CD4-positive, alpha-beta T cell treated with Interleukin-15 for 1 hour (primary cell): ENCODE results near the gene MAML3.

Experiments used
- DNase-seq: peaks from one replicate; pipeline ENCODE4 v3.0.0-alpha.2; 2020

Gene MAML3

GRCh38 chr4:139738846-139739613 is 415.0 kb downstream of the MAML3 start:
- DNase-seq = no peak

- no peak for DNase-seq
Observed at GRCh38 chr4:139736661-139737060, 417.3 kb downstream of the MAML3 start.

DNA sequence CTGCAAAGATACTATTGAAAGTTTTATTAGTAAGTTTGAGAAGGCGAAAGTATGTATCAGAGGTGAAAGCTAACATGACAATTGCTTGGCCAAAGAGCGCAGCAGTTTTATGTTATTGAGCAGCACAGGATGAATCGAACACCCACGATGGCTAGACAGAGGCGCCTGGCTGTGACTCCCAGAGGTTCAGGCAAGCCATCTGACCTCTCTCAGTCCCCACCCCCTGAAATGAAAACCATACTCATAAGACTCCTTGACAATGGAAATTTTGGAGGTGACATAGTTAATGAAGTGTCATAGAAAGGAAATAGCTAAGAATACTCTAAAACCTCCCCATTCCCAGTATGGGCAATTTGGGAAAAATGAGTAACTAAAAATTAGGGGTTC is 417.7 kb downstream of the MAML3 start:
- DNase-seq = no peak

- no peak for DNase-seq
Observed at GRCh38 chr4:139735381-139736273, 418.4 kb downstream of the MAML3 start.

GRCh38 chr4:139734875-139735380 is 419.1 kb downstream of the MAML3 start:
- peak; percentile 81 for DNase-seq

DNA sequence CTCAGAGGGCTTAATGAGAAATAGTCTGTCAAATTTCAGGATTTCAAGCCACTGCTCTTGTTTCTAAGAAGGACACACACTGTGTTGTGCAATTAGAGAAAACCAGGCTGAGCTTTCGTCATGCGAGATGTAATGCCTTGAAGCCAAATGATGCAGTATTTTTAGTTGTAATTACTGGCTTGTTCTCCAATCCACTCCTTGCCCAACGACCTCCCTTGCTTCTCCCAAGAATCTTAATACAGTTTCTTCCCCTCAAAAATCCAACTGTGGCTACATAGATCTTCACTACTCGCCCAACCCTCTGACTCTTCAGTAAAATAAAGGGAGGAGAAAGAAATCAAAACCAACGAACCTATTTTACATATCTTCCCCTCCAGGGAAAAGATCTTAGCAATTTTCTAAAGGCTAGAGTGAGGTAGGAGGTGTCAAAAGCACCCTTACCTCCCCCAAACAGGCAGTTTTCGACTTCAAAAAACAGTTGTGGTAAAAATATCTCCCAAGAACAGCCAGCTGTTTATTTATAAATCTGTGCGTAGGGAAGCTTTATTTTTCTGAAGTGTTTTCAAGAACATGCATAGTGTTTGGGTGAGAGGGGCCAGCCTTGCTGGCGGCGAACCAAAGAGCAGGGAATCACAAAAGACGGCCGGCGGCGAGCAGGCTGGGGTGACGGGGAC is 419.6 kb downstream of the MAML3 start:
- DNase-seq = peak; percentile 37

DNA sequence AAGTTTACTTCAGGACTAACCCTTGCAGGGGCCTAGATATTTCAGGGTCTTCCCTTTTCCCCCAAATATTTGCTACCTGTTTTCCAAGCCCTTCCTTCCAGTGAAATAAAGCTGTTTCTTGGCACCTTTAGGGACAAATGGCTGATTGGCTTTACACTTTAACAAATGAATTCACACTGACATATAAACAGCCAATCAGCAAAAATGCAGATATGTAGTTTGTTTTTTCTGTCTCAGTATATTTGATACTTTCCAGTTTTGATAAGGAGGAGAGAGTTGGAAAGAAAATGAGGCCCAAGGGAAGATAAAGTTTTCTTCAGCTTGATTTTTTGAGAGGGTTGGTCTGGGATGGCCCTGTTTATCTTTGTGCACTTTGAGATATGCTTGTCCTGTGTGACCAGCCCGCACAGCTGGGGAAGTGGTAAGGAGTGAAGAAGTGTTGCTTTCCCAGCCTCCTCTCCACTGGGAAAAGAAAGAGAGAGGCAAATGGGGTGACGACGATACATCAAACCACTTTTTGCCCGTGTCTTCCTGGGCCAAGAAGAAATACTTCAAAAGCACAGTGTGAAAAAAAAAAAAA is 420.9 kb downstream of the MAML3 start:
- DNase-seq = no peak

DNA sequence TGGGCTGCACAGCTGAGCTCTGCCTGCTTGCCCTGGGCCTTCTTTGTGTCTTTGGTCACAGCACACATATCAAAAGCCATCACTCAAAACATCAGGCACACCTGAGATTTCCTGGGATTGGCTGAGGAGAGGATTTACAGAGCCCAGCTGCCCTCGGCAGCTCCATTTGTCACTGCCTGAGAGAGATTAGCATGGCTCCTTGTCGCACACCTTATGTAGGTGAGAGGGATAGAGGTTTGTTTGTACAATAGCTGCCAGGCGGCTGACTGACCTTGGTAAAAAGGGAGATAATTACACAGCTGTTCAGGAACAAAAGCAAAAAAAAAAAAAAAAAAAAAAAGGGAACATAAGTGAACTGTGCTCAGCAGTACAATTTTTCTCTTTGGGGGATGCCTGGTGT is 425.1 kb downstream of the MAML3 start:
- no peak for DNase-seq

DNA sequence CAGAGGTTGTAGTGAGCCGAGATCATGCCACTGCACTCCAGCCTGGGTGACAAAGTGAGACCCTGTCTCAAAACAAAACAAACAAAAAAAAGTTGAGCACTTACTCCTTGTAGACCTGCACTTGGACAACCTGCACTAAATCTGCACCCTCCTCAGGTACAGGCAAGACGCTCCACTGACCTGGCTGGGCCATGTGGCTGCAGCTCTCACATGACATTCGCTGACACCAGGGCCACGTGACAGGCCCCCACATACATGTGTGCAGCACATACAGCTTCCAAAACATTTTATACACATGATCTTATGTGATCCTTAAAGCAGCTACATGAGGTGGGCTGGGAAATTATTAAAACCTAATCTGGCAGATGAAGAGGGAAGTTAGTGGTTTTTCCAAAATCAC is 425.8 kb downstream of the MAML3 start:
- DNase-seq = no peak

GRCh38 chr4:139726615-139727014 is 427.4 kb downstream of the MAML3 start:
- DNase-seq = no peak

- no peak for DNase-seq
Observed at GRCh38 chr4:139725236-139725635, 428.7 kb downstream of the MAML3 start.

GRCh38 chr4:139721789-139722188 is 432.2 kb downstream of the MAML3 start:
- no peak for DNase-seq

DNA sequence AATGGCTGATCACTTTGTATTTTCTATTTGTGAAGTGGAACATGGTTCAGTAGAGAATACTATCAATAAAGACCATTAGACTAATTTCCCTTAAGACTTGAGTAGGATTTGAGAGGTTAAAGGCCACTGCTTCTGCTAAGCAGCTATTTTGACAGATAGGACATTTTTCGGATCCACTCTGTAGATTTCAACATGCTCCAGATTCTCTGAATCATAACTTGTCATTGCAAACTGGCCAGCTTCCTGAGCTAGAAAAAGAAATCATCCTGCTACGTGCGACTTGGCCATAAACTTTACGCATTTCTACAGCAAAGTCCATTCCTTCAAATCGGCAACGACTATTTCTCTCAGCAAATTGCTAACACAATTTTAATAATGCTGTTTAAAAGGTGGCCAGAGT is 433.2 kb downstream of the MAML3 start:
- DNase-seq = no peak

DNA sequence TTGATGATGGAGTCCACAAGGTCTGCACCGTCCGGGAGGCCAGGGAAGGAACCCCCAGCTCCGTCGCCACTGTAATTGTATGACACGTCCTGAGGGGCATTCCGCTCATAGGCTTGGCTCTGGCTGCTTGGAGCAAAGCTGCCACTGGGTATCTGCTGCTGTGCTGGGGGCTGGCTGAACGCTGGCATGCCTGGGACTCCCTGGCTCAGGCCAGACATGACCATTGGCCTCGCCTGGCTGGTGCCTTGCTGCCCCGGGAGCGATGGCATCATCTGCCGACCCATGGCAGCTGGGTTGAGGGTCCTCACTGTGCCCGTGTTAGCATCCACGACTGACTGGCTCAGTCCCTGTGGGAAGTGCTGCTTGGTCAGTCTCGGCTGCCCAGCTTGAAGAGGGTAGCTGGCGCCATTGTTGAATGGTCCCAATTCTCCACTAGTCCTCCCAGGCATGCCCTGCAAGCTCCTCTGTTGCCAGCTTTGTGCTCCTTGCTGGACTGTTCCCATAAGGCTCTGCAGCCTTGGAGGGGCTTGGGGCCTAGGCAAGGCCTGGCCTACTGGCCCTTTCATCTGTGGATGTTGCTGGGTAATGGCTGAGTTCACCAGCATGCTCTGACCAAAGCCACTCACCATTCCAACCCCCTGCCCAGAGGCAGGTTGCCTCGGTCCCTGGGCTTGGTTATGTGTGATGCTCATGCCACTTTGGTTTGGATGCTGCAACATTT is 434.4 kb downstream of the MAML3 start:
- no peak for DNase-seq

- DNase-seq = no peak
Observed at GRCh38 chr4:139718833-139719232, 435.2 kb downstream of the MAML3 start.

DNA sequence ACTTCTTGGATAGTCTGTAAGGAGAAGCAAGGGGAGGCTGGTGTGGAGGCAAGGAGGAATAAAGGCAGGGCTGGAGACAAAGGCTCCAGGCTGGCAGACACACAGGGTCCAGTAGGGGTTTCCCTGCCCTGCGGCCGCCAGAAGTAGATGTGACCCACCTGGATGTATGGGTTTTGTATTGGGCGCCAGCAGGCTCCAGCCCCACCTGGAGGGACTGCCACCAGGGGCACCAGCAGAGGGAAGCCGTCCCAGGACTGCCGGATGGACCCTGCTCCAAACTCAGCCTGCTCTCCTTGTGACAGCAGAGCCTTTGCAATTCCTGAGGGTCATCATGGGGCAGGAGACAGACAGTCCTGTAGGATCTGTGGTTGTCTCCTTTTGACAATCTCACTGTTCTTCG is 435.6 kb downstream of the MAML3 start:
- DNase-seq = no peak

GRCh38 chr4:139715746-139716391 is 438.1 kb downstream of the MAML3 start:
- DNase-seq = no peak

- DNase-seq = no peak
Observed at GRCh38 chr4:139712882-139713281, 441.1 kb downstream of the MAML3 start.

GRCh38 chr4:139711461-139711860 is 442.5 kb downstream of the MAML3 start:
- DNase-seq = no peak

DNA sequence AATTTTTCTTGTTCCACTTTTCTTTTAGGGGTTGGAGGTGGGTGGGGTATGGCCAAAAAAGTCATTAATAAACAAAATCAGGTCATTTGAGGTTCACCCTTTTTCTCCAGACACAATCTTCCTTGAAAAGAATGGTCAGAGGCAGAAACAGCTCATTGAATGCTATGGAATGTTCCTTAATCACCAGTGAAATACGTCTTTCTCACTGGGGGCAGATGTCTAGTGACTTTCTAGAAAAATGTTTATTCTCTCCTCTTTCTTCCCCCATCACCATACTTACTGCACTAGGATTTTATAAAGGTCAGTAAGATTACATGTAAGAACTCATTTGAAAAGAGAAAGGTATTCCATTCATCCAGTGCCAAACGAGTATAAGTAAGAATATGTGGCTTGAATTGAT is 443.9 kb downstream of the MAML3 start:
- DNase-seq = no peak

- no peak for DNase-seq
Observed at GRCh38 chr4:139709660-139710059, 444.3 kb downstream of the MAML3 start.
